A673 (cell line): ENCODE results near the gene ARHGAP35.

Source experiments
- EZH2 ChIP-seq: fragments of 200-600 bp; sonication (generic); IDR thresholded peaks from 2 replicates; pipeline ENCODE4 v1.6.1; 2017; ENCODE audit warnings: borderline replicate concordance, low read depth, mild to moderate bottlenecking, mixed read lengths, antibody characterized with exemption, low read length; ENCODE audit not compliant: poor library complexity, severe bottlenecking
- TF ChIP-seq, protein P1 (sequence below): fragments of 300-800, 200-600 bp; sonication (generic); conservative IDR thresholded peaks from 2 replicates; pipeline ENCODE4 v1.5.1; 2017; ENCODE audit warnings: low read depth, mild to moderate bottlenecking, antibody characterized with exemption, low read length, moderate library complexity, mixed read lengths

DNA sequence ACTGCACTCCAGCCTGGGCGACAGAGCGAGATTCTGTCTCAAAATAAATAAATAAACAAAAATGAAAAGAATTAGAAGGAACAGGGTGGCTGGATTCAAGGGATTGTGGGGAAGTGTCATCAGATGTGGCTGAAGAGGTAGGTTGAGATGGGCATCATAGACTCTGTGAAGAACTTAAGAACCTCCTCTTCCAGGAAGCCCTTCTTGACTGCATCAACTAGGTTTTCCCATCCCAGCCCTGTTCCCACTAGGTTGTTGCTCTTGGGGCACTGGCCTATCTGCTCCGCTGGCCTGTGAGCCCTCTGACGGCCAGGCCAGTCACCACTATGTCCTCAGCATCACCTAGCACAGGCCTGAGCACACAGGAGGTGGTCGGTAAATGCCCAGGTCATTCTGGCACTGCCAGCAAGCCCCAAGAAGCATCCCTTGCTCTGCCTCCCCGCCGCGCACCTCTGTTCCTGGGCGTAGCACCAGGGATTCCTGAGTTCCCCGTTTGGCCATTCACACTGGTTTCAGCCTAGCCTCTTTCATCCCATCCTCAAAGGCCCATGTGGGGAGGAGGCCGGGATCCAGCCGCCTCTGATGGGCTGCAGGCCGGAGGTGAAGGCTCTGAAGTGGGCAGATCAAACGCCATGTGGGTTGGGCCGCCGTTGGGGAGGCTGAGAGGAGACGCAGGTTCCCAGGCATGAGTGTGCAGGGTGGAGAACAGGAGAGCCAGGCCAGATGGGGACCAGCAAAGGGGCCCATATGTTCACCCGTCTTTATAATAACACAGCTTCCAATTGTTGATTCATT lies 44.8 kb upstream of the ARHGAP35 start:
- no peak for TF ChIP-seq EZH2
- TF ChIP-seq, protein P1, sequence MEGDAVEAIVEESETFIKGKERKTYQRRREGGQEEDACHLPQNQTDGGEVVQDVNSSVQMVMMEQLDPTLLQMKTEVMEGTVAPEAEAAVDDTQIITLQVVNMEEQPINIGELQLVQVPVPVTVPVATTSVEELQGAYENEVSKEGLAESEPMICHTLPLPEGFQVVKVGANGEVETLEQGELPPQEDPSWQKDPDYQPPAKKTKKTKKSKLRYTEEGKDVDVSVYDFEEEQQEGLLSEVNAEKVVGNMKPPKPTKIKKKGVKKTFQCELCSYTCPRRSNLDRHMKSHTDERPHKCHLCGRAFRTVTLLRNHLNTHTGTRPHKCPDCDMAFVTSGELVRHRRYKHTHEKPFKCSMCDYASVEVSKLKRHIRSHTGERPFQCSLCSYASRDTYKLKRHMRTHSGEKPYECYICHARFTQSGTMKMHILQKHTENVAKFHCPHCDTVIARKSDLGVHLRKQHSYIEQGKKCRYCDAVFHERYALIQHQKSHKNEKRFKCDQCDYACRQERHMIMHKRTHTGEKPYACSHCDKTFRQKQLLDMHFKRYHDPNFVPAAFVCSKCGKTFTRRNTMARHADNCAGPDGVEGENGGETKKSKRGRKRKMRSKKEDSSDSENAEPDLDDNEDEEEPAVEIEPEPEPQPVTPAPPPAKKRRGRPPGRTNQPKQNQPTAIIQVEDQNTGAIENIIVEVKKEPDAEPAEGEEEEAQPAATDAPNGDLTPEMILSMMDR = no peak
